H9 (cell line): ENCODE results near the gene OR6S1. TPM values are rescaled to one million over a fixed set of nuclear protein-coding genes. Genes with fewer than 3 reads are reported as not detected.

Source experiments
- DNase-seq: peaks from one replicate; pipeline ENCODE4 v3.0.0-alpha.2; 2017
- H2AFZ ChIP-seq: one replicate; pipeline ENCODE4 v1.6.1; 2013; ENCODE audit warnings: mild to moderate bottlenecking, low read length, control low read depth, moderate library complexity
- H2AK5ac ChIP-seq: 2 replicates; pipeline ENCODE4 v1.6.1; 2013; ENCODE audit warnings: low read length, control low read depth, mixed read lengths; ENCODE audit not compliant: insufficient read length
- H2BK120ac ChIP-seq: one replicate; pipeline ENCODE4 v1.6.1; 2013; ENCODE audit warnings: low read depth, mild to moderate bottlenecking, low read length, control low read depth, inconsistent platforms; ENCODE audit not compliant: poor library complexity, severe bottlenecking
- H2BK12ac ChIP-seq: 2 replicates; pipeline ENCODE4 v1.6.1; 2013; ENCODE audit warnings: low read length, control low read depth, mixed read lengths, low read depth; ENCODE audit not compliant: insufficient read length
- H2BK15ac ChIP-seq: 2 replicates; pipeline ENCODE4 v1.6.1; 2013; ENCODE audit warnings: low read depth, low read length, control low read depth
- H2BK20ac ChIP-seq: one replicate; pipeline ENCODE4 v1.6.1; 2013; ENCODE audit warnings: low read depth, mild to moderate bottlenecking, low read length, control low read depth, inconsistent platforms; ENCODE audit not compliant: poor library complexity, severe bottlenecking
- H2BK5ac ChIP-seq: 2 replicates; pipeline ENCODE4 v1.6.1; 2013; ENCODE audit warnings: low read length, control low read depth, mixed read lengths; ENCODE audit not compliant: insufficient read length
- H3K14ac ChIP-seq: 2 replicates; pipeline ENCODE4 v1.6.1; 2013; ENCODE audit warnings: low read length, control low read depth; ENCODE audit not compliant: insufficient read depth
- H3K18ac ChIP-seq: 2 replicates; pipeline ENCODE4 v1.6.1; 2013; ENCODE audit warnings: low read depth, mild to moderate bottlenecking, mixed read lengths, low read length, control low read depth; ENCODE audit not compliant: insufficient read length
- H3K23ac ChIP-seq: 2 replicates; pipeline ENCODE4 v1.6.1; 2013; ENCODE audit warnings: low read length, control low read depth, mixed read lengths, low read depth; ENCODE audit not compliant: insufficient read length
- H3K23me2 ChIP-seq: 2 replicates; pipeline ENCODE4 v1.6.1; 2013; ENCODE audit warnings: low read depth, mild to moderate bottlenecking, mixed read lengths, low read length, control low read depth; ENCODE audit not compliant: insufficient read length, poor library complexity, severe bottlenecking
- H3K27ac ChIP-seq: 2 replicates; pipeline ENCODE4 v1.5.1; 2013; ENCODE audit warnings: low read length, control low read depth, mixed read lengths, low read depth; ENCODE audit not compliant: insufficient read length
- H3K27me3 ChIP-seq: 2 replicates; pipeline ENCODE4 v1.6.1; 2013; ENCODE audit warnings: low read length, control low read depth, inconsistent platforms; ENCODE audit not compliant: insufficient read depth
- H3K4ac ChIP-seq: 2 replicates; pipeline ENCODE4 v1.6.1; 2013; ENCODE audit warnings: low read depth, mild to moderate bottlenecking, control low read depth, inconsistent platforms, low read length, moderate library complexity
- H3K4me1 ChIP-seq: 2 replicates; pipeline ENCODE4 v1.6.1; 2013; ENCODE audit warnings: low read length, control low read depth, inconsistent platforms; ENCODE audit not compliant: insufficient read depth
- H3K4me2 ChIP-seq: 2 replicates; pipeline ENCODE4 v1.6.1; 2013; ENCODE audit warnings: low read length, control low read depth, mixed read lengths; ENCODE audit not compliant: insufficient read length, insufficient read depth
- H3K56ac ChIP-seq: 2 replicates; pipeline ENCODE4 v1.6.1; 2013; ENCODE audit warnings: low read depth, mild to moderate bottlenecking, mixed read lengths, low read length, control low read depth; ENCODE audit not compliant: insufficient read length
- H3K79me1 ChIP-seq: 2 replicates; pipeline ENCODE4 v1.6.1; 2013; ENCODE audit warnings: low read depth, mild to moderate bottlenecking, moderate library complexity, low read length, control low read depth, inconsistent platforms; ENCODE audit not compliant: insufficient read depth, poor library complexity, severe bottlenecking
- H3K79me2 ChIP-seq: 2 replicates; pipeline ENCODE4 v1.6.1; 2013; ENCODE audit warnings: low read length, control low read depth, inconsistent platforms; ENCODE audit not compliant: insufficient read depth
- H3K9ac ChIP-seq: 2 replicates; pipeline ENCODE4 v1.6.1; 2013; ENCODE audit warnings: low read length, control low read depth, mixed read lengths; ENCODE audit not compliant: insufficient read length; ENCODE audit errors: extremely low read depth
- H3K9me3 ChIP-seq: one replicate; pipeline ENCODE4 v1.6.1; 2013; ENCODE audit warnings: low read depth, low read length, inconsistent platforms; ENCODE audit not compliant: control insufficient read depth
- H3T11ph ChIP-seq: one replicate; pipeline ENCODE4 v1.6.1; 2013; ENCODE audit warnings: mild to moderate bottlenecking, low read length, control low read depth, inconsistent platforms
- H4K20me1 ChIP-seq: one replicate; pipeline ENCODE4 v1.6.1; 2013; ENCODE audit not compliant: control insufficient read depth, insufficient read length, insufficient read depth
- H4K5ac ChIP-seq: 2 replicates; pipeline ENCODE4 v1.6.1; 2013; ENCODE audit warnings: low read depth, mild to moderate bottlenecking, mixed read lengths, low read length, control low read depth; ENCODE audit not compliant: insufficient read length
- H4K8ac ChIP-seq: replicated peaks from 2 replicates; pipeline ENCODE4 v1.6.1; 2013; ENCODE audit warnings: low read length, control low read depth, mixed read lengths, low read depth; ENCODE audit not compliant: insufficient read length
- H4K91ac ChIP-seq: 2 replicates; pipeline ENCODE4 v1.6.1; 2013; ENCODE audit warnings: low read depth, mild to moderate bottlenecking, moderate library complexity, mixed read lengths, low read length, control low read depth; ENCODE audit not compliant: insufficient read length
- H3K27ac Mint-ChIP-seq, 3 experiments: 2 replicates in 2 of 3; 3 replicates in 1 of 3; pipeline ENCODE4 v1.8.0; 2020 to 2021; ENCODE audit warnings: mixed read lengths in 3 of 3, mild to moderate bottlenecking in 1 of 3, moderate library complexity in 1 of 3
- H3K27me3 Mint-ChIP-seq: 2 replicates; pipeline ENCODE4 v1.8.0; 2021; ENCODE audit warnings: low read depth, mild to moderate bottlenecking, moderate library complexity, mixed read lengths
- H3K36me3 Mint-ChIP-seq, 3 experiments: 2 replicates in 2 of 3; 3 replicates in 1 of 3; pipeline ENCODE4 v1.8.0; 2020 to 2021; ENCODE audit warnings: low read depth in 3 of 3, mixed read lengths in 3 of 3; ENCODE audit not compliant: insufficient read depth in 1 of 3
- H3K4me1 Mint-ChIP-seq, 2 experiments: 2 replicates each; pipeline ENCODE4 v1.8.0; 2020; ENCODE audit warnings: mixed read lengths in 2 of 2
- H3K4me3 Mint-ChIP-seq, 2 experiments: 2 replicates in 1 of 2; 3 replicates in 1 of 2; pipeline ENCODE4 v1.8.0; 2020 to 2021; ENCODE audit warnings: mild to moderate bottlenecking in 2 of 2, mixed read lengths in 2 of 2, moderate library complexity in 1 of 2
- H3K9me3 Mint-ChIP-seq, 2 experiments: 2 replicates in 1 of 2; 3 replicates in 1 of 2; pipeline ENCODE4 v1.8.0; 2020; ENCODE audit warnings: mild to moderate bottlenecking in 2 of 2, mixed read lengths in 2 of 2, moderate library complexity in 1 of 2
- CTCF ChIP-seq: fragments of 200-600 bp; sonication (generic); conservative IDR thresholded peaks from 3 replicates; pipeline ENCODE4 v1.8.0; 2021; ENCODE audit warnings: antibody characterized with exemption, mild to moderate bottlenecking
- WGBS: extraction: QIAGEN DNeasy Blood & Tissue Kit; methylation state at CpG from one replicate; pipeline ENCODE4 v1.1.7; 2013; ENCODE audit warnings: missing lambda C conversion rate, low lambda C conversion rate, mixed read lengths; ENCODE audit not compliant: insufficient read length; ENCODE audit errors: extremely low coverage; 5-methylcytosine and 5-hydroxymethylcytosine counted together
- total RNA-seq: library from RNA; stranded (reverse); gene quantifications from 2 replicates; pipeline ENCODE4 v1.2.1, GENCODE V29; 2021

OR6S1 gene
- total RNA-seq, 1 experiment from 2014 or later = not detected

GRCh38 chr14:20683891-20684661, 42.6 kb upstream of the OR6S1 start, which contains the start of gene RNASE4:
Gene RNASE4, plus strand, starts transcription at chr14:20684560. Its CDS starts 14,812 bp downstream, at chr14:20699372.
- no peak within 1 kb of the TSS for H2BK12ac ChIP-seq
- no peak within 1 kb of the TSS for H2BK20ac ChIP-seq
- peak within 1 kb of the TSS; percentile 57 for H2AFZ ChIP-seq
- no peak within 1 kb of the TSS for H4K8ac ChIP-seq
- no peak for TF ChIP-seq CTCF
- H3K27me3 ChIP-seq = no peaks in the 10 kb centered on the region
- no peak within 1 kb of the TSS for H3T11ph ChIP-seq
- Mint-ChIP-seq H3K36me3 (no peaks in the 10 kb centered on the region), H3K4me1 (peaks cover 16% of the 10 kb centered on the region in 2 experiments), H3K27me3 (peaks cover 3% of the 10 kb centered on the region), H3K9me3 (no peaks in the 10 kb centered on the region), H3K27ac (no peak within 1 kb of the TSS), H3K4me3 (no peak within 1 kb of the TSS)
- H4K20me1 ChIP-seq = no peaks in the 10 kb centered on the region
- H3K56ac ChIP-seq = no peak within 1 kb of the TSS
- no peak within 1 kb of the TSS for H3K4ac ChIP-seq
- H4K5ac ChIP-seq = no peak within 1 kb of the TSS
- no peak within 1 kb of the TSS; the same call in 1 of the 2 replicates for H3K14ac ChIP-seq
- peak; percentile 80 for DNase-seq
- H2BK5ac ChIP-seq = no peak within 1 kb of the TSS
- no peak within 1 kb of the TSS for H4K91ac ChIP-seq
- no peak within 1 kb of the TSS for H2BK120ac ChIP-seq
- no CpG with 5 or more reads among the region's 42 CpGs for WGBS
- no peak within 1 kb of the TSS for H3K23ac ChIP-seq
- H3K23me2 ChIP-seq = peaks cover 23% of the 10 kb centered on the region
- H2AK5ac ChIP-seq = no peak within 1 kb of the TSS
- H3K4me2 ChIP-seq = peak within 1 kb of the TSS; percentile 97
- no peaks in the 10 kb centered on the region for H3K79me1 ChIP-seq
- no peaks in the 10 kb centered on the region for H3K79me2 ChIP-seq
- H3K9ac ChIP-seq = peak within 1 kb of the TSS; percentile 51
- H3K9me3 ChIP-seq = no peaks in the 10 kb centered on the region
- H2BK15ac ChIP-seq = no peak within 1 kb of the TSS
- H3K4me1 ChIP-seq = no peaks in the 10 kb centered on the region
- H3K18ac ChIP-seq = no peak within 1 kb of the TSS
- no peak within 1 kb of the TSS for H3K27ac ChIP-seq
